ENCODE measurements around the gene GLT1D1.

DNA sequence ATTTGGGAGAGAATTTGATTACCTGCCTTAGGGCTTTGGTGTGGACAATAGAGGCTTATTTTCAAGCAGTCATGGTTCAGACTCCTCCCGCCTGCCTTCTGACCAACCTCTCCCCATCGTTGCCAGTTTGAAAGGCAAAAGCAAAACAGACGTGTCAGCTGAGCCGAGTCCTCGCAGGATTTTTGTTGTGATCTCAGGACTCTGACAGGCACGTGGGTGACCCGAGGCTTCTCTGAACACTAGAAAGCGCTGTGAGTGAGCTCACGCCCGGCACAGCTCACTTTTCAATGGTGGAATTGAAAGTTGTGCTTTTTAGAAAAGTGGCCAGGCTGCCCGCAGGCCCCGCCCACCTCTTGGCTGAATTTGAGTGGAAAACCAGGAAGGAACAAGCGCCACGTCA, 130.1 kb downstream of the GLT1D1 start:
- TF ChIP-seq EZH2 (IDR thresholded peaks at IDR 0.05), result no peak
- TF ChIP-seq POLR2AphosphoS5 (IDR thresholded peaks at IDR 0.05; ENCODE audit: borderline replicate concordance, low read depth, low read length), result no peak

Measured in SK-N-MC (cell line).